Loucy (cell line): ENCODE measurements around the gene KLHL10.

Experiments used
- EZH2phosphoT487 ChIP-seq: fragments of 200-600 bp; IDR thresholded peaks from 2 replicates; pipeline ENCODE4 v1.6.1; 2018; ENCODE audit warnings: antibody characterized with exemption, mild to moderate bottlenecking, moderate library complexity, borderline replicate concordance
- TF ChIP-seq, protein P1 (sequence below): fragments of 200-600 bp; sonication (generic); conservative IDR thresholded peaks from 2 replicates; pipeline ENCODE4 v1.5.1; 2014; ENCODE audit warnings: mild to moderate bottlenecking, antibody characterized with exemption, low read length

GRCh38 chr17:41849251-41849990, 11.8 kb downstream of the KLHL10 start:
- TF ChIP-seq, protein P1, sequence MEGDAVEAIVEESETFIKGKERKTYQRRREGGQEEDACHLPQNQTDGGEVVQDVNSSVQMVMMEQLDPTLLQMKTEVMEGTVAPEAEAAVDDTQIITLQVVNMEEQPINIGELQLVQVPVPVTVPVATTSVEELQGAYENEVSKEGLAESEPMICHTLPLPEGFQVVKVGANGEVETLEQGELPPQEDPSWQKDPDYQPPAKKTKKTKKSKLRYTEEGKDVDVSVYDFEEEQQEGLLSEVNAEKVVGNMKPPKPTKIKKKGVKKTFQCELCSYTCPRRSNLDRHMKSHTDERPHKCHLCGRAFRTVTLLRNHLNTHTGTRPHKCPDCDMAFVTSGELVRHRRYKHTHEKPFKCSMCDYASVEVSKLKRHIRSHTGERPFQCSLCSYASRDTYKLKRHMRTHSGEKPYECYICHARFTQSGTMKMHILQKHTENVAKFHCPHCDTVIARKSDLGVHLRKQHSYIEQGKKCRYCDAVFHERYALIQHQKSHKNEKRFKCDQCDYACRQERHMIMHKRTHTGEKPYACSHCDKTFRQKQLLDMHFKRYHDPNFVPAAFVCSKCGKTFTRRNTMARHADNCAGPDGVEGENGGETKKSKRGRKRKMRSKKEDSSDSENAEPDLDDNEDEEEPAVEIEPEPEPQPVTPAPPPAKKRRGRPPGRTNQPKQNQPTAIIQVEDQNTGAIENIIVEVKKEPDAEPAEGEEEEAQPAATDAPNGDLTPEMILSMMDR: no peak
- TF ChIP-seq EZH2phosphoT487: no peak
